ENCODE measurements around the gene IL23R. TPM values are rescaled to one million over a fixed set of nuclear protein-coding genes. Genes with fewer than 3 reads are reported as not detected.

Gene IL23R
- total RNA-seq, 2 donors from 2014 or later: not detected

GRCh38 chr1:67308136-67308535 is 141.9 kb downstream of the IL23R start:
- peaks cover 61% of the 10 kb centered on the region for H3K27me3 Mint-ChIP-seq (ENCODE audit: insufficient read depth)
- Histone ChIP-seq H3K9me3 (ENCODE audit: control insufficient read depth, low read length) (no peaks in the 10 kb centered on the region), H3K27ac (ENCODE audit: low read depth, low read length) (no peak overlapping the region), H3K9ac (ENCODE audit: extremely low read depth, low read length, poor library complexity, severe bottlenecking) (no peak overlapping the region), H3K27me3 (ENCODE audit: control insufficient read depth, insufficient read depth, low read length, poor library complexity, severe bottlenecking) (peaks cover 59% of the 10 kb centered on the region), H3K36me3 (ENCODE audit: control insufficient read depth, insufficient read depth, low read length) (no peaks in the 10 kb centered on the region), H3K4me3 (ENCODE audit: low read length) (peak overlapping the region; percentile 77), H3K4me1 (ENCODE audit: control insufficient read depth, insufficient read depth, low read length) (no peaks in the 10 kb centered on the region)
- TF ChIP-seq CTCF (conservative IDR thresholded peaks at IDR 0.05): no peak
- peak overlapping the region; percentile 60 for H3K4me3 Mint-ChIP-seq
- DNase-seq: peak; percentile 67
- H3K36me3 Mint-ChIP-seq (ENCODE audit: low read depth): no peaks in the 10 kb centered on the region
- H3K9me3 Mint-ChIP-seq: no peaks in the 10 kb centered on the region
- WGBS, 2 experiments (ENCODE audit: insufficient coverage in 1 of 2, insufficient read length in 1 of 2): 43 to 66% methylated on average over 9 to 15 of the region's 15 CpGs
- no peak overlapping the region for H3K27ac Mint-ChIP-seq
- H3K4me1 Mint-ChIP-seq: peaks cover 7% of the 10 kb centered on the region

Other genes starting within 250 kb of the IL23R start
- 1 to 10 TPM; 4.6 to 6.7 TPM for gene DNAI4, start 241.6 kb upstream of the IL23R start, total RNA-seq
- gene MIER1, start 241.5 kb upstream of the IL23R start, total RNA-seq: 10 to 100 TPM; 29.1 to 35.4 TPM
- 1 to 10 TPM; 5.5 to 5.9 TPM for gene SLC35D1, start 112.3 kb upstream of the IL23R start, total RNA-seq
- gene C1orf141, start 31.5 kb upstream of the IL23R start, total RNA-seq: not detected
- gene IL12RB2, start 141.4 kb downstream of the IL23R start, total RNA-seq: under 1 TPM in 1 of 2 donors, not detected in 1; 0.29 TPM